CD4-positive, alpha-beta T cell (primary cell): ENCODE measurements around the gene FGGY. TPM values are rescaled to one million over a fixed set of nuclear protein-coding genes. Genes with fewer than 3 reads are reported as not detected.

Source experiments
- ATAC-seq: fragments of 200-7000 bp; cut with Tn5 transposase; one replicate; pipeline ENCODE4 v1.10.0; 2022; ENCODE audit warnings: mild to moderate bottlenecking; ENCODE audit not compliant: poor library complexity
- CTCF ChIA-PET: fragments of 350-600 bp; sonication (Branson Sonifier 250); formaldehyde crosslinking; loops from one replicate; lab custom pipeline; 2021; ENCODE audit warnings: antibody characterized with exemption, inconsistent platforms; lab: Charles Lee
- POLR2A ChIA-PET: fragments of 350-600 bp; sonication (Branson Sonifier 250); formaldehyde crosslinking; loops from one replicate; lab custom pipeline; 2021; ENCODE audit warnings: antibody characterized with exemption, inconsistent platforms; lab: Charles Lee
- DNase-seq, 14 experiments: peaks; one replicate each; pipeline ENCODE4 v3.0.0-alpha.2; 2013 to 2020; ENCODE audit warnings: mixed read lengths in 2 of 14
- H3K27ac ChIP-seq, 2 donors: one replicate each; pipeline versions ENCODE4 v1.5.1 to v1.7.0; 2013; ENCODE audit warnings: low read length in 2 of 2, low read depth in 1 of 2, mild to moderate bottlenecking in 1 of 2
- H3K27me3 ChIP-seq, 2 experiments: 1 replicate in 1 of 2; 2 replicates in 1 of 2; pipeline versions ENCODE4 v1.6.1 to v1.7.0; 2013; ENCODE audit warnings: low read length in 2 of 2, control low read depth in 1 of 2, mild to moderate bottlenecking in 1 of 2, moderate library complexity in 1 of 2; ENCODE audit not compliant: insufficient read depth in 2 of 2, control insufficient read depth in 1 of 2
- H3K36me3 ChIP-seq: one replicate; pipeline ENCODE4 v1.6.1; 2013; ENCODE audit warnings: low read length, control low read depth; ENCODE audit not compliant: insufficient read depth
- H3K4me1 ChIP-seq: one replicate; pipeline ENCODE4 v1.6.1; 2013; ENCODE audit warnings: low read length, control low read depth; ENCODE audit not compliant: insufficient read depth
- H3K4me3 ChIP-seq: one replicate; pipeline ENCODE4 v1.5.1; 2013; ENCODE audit warnings: mild to moderate bottlenecking, low read length, moderate library complexity
- H3K9me3 ChIP-seq, 2 experiments: 1 replicate in 1 of 2; 2 replicates in 1 of 2; pipeline versions ENCODE4 v1.6.1 to v1.7.0; 2013; ENCODE audit warnings: low read length in 2 of 2, mild to moderate bottlenecking in 2 of 2, control low read depth in 1 of 2, moderate library complexity in 1 of 2; ENCODE audit not compliant: control insufficient read depth in 1 of 2, insufficient read depth in 1 of 2
- H3K27ac Mint-ChIP-seq: one replicate; pipeline ENCODE4 v1.8.0; 2020; ENCODE audit warnings: mixed read lengths
- H3K27me3 Mint-ChIP-seq: one replicate; pipeline ENCODE4 v1.8.0; 2021; ENCODE audit warnings: mixed read lengths
- H3K36me3 Mint-ChIP-seq: one replicate; pipeline ENCODE4 v1.8.0; 2021; ENCODE audit warnings: low read depth, mixed read lengths
- H3K4me1 Mint-ChIP-seq: one replicate; pipeline ENCODE4 v1.8.0; 2021; ENCODE audit warnings: low read depth, mixed read lengths
- H3K4me3 Mint-ChIP-seq: one replicate; pipeline ENCODE4 v1.8.0; 2020; ENCODE audit warnings: mild to moderate bottlenecking, mixed read lengths
- H3K9me3 Mint-ChIP-seq: one replicate; pipeline ENCODE4 v1.8.0; 2020; ENCODE audit warnings: mixed read lengths
- intact Hi-C, 2 experiments: fragments of 100-400 bp; cut with DNase I in 1 of 2; cut with micrococcal nuclease in 1 of 2; formaldehyde crosslinking; loops; one replicate each; pipeline versions ENCODE4 v1.15.1 to v1.9.0; 2023 to 2025; cut with DNase I, micrococcal nuclease
- total RNA-seq, 174 experiments: library from RNA in 2 of 174; stranded (reverse) in 2 of 174; gene quantifications; one replicate each; pipeline ENCODE4 v1.2.3 and lab custom pipeline; 2021 to 2026
- TF ChIP-seq, protein P1 (sequence below): fragments of 200-600 bp; IDR thresholded peaks from one replicate; pipeline ENCODE4 v1.8.0; 2022; ENCODE audit warnings: antibody characterized with exemption, mild to moderate bottlenecking

FGGY gene
- total RNA-seq, 2 experiments from 2014 or later, result 9.5 to 10.0 TPM

- no peaks in the 10 kb centered on the region for H3K27me3 ChIP-seq
- POLR2A ChIA-PET, result no interaction called here
- no peak overlapping the region for H3K27ac ChIP-seq
- CTCF ChIA-PET, result interaction anchor here (1.3 kb wide), 1 partner anchor 8 kb away, joined by 4 read pairs; no protein-coding TSS in a partner anchor
- no peaks in the 10 kb centered on the region for H3K4me1 Mint-ChIP-seq
- H3K27me3 Mint-ChIP-seq, result no peaks in the 10 kb centered on the region
- H3K4me1 ChIP-seq, result no peaks in the 10 kb centered on the region
- H3K27ac Mint-ChIP-seq, result no peak overlapping the region
- H3K9me3 ChIP-seq, result no peaks in the 10 kb centered on the region
- no peaks in the 10 kb centered on the region for H3K36me3 Mint-ChIP-seq
- no peaks in the 10 kb centered on the region for H3K9me3 Mint-ChIP-seq
- TF ChIP-seq, protein P1, sequence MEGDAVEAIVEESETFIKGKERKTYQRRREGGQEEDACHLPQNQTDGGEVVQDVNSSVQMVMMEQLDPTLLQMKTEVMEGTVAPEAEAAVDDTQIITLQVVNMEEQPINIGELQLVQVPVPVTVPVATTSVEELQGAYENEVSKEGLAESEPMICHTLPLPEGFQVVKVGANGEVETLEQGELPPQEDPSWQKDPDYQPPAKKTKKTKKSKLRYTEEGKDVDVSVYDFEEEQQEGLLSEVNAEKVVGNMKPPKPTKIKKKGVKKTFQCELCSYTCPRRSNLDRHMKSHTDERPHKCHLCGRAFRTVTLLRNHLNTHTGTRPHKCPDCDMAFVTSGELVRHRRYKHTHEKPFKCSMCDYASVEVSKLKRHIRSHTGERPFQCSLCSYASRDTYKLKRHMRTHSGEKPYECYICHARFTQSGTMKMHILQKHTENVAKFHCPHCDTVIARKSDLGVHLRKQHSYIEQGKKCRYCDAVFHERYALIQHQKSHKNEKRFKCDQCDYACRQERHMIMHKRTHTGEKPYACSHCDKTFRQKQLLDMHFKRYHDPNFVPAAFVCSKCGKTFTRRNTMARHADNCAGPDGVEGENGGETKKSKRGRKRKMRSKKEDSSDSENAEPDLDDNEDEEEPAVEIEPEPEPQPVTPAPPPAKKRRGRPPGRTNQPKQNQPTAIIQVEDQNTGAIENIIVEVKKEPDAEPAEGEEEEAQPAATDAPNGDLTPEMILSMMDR, result no peak
- no peak overlapping the region for H3K4me3 Mint-ChIP-seq
- H3K4me3 ChIP-seq, result no peak overlapping the region
- no peak for DNase-seq
- no peak for ATAC-seq
- H3K36me3 ChIP-seq, result no peaks in the 10 kb centered on the region
- intact Hi-C loops, result no loop called here
These were observed 455.9 kb downstream of the FGGY start for GRCh38 chr1:59752556-59753414.

DNA sequence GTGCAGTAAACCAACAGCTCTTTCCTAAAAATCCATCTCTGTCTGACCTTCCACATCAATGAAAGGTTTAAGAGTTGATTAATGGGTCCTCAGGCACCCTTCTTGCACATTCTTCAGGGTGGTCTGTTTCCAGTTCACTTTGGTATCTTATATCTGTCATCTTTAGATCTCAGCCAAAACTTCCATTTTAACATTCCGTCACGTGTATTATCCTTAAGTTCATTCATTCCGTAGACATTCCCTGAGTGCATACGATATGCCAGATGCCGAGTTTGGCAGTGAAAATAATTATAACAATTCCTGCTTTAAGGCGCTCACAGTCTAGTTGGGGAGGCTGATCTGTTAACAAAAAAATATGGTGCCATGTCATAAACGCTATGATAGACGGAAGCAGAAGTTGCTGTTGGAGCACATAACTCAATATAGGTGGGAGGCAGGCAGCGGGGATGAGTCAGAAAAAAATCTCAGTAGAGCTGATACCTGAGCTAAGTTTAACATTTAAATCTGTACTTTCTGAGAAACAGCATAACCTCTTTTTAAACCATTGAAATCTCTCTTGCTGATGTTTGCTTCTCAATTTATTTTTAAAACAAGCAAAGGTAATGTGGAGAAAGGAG, 458.3 kb downstream of the FGGY start:
- Mint-ChIP-seq H3K27ac (no peak overlapping the region), H3K27me3 (no peaks in the 10 kb centered on the region), H3K9me3 (no peaks in the 10 kb centered on the region), H3K4me3 (no peak overlapping the region), H3K36me3 (no peaks in the 10 kb centered on the region), H3K4me1 (peaks cover 4% of the 10 kb centered on the region)
- DNase-seq (no peak), ATAC-seq (no peak)
- H3K27me3 ChIP-seq, result no peaks in the 10 kb centered on the region
- H3K9me3 ChIP-seq, result no peaks in the 10 kb centered on the region
- intact Hi-C loops, result loop anchor here in 1 of 2 experiments (5.0 kb wide), 1 partner anchor 1238 kb away; no protein-coding TSS in a partner anchor
- H3K36me3 ChIP-seq, result no peaks in the 10 kb centered on the region
- TF ChIP-seq, protein P1, result no peak
- H3K4me3 ChIP-seq, result no peak overlapping the region
- H3K27ac ChIP-seq, result no peak overlapping the region
- POLR2A ChIA-PET, result no interaction called here
- CTCF ChIA-PET, result no interaction called here
- peaks cover 6% of the 10 kb centered on the region for H3K4me1 ChIP-seq

- intact Hi-C loops, result loop anchor here in 1 of 2 experiments (5.0 kb wide), 1 partner anchor 1240 kb away; no protein-coding TSS in a partner anchor
- no peak overlapping the region for H3K4me3 Mint-ChIP-seq
- H3K27ac ChIP-seq, result no peak overlapping the region
These were observed 460.4 kb downstream of the FGGY start for GRCh38 chr1:59757197-59757747.

More at GRCh38 chr1:59757197-59757747, 460.4 kb downstream of the FGGY start:
- H3K9me3 ChIP-seq, result no peaks in the 10 kb centered on the region
- Mint-ChIP-seq H3K36me3 (no peaks in the 10 kb centered on the region), H3K4me1 (peaks cover 4% of the 10 kb centered on the region), H3K9me3 (no peaks in the 10 kb centered on the region), H3K27me3 (no peaks in the 10 kb centered on the region), H3K27ac (no peak overlapping the region)
- ChIA-PET CTCF (no interaction called here), POLR2A (no interaction called here)
- H3K4me3 ChIP-seq, result no peak overlapping the region
- DNase-seq, result no peak
- H3K4me1 ChIP-seq, result peaks cover 6% of the 10 kb centered on the region
- H3K36me3 ChIP-seq, result no peaks in the 10 kb centered on the region
- no peak for ATAC-seq
- H3K27me3 ChIP-seq, result no peaks in the 10 kb centered on the region
- TF ChIP-seq, protein P1, result no peak
